GM10266 (cell line): Measurements from ENCODE around the gene DLGAP3.

Experiments used
- DNase-seq: peaks from one replicate; pipeline ENCODE4 v3.0.0; 2012; ENCODE audit errors: extremely low spot score
- TF ChIP-seq, protein P1 (sequence below): IDR thresholded peaks from 2 replicates; pipeline ENCODE4 v1.5.1; 2012; ENCODE audit warnings: mild to moderate bottlenecking, low read depth; ENCODE audit not compliant: control insufficient read depth, insufficient read depth; ENCODE audit errors: missing control alignments

Gene DLGAP3

DNA sequence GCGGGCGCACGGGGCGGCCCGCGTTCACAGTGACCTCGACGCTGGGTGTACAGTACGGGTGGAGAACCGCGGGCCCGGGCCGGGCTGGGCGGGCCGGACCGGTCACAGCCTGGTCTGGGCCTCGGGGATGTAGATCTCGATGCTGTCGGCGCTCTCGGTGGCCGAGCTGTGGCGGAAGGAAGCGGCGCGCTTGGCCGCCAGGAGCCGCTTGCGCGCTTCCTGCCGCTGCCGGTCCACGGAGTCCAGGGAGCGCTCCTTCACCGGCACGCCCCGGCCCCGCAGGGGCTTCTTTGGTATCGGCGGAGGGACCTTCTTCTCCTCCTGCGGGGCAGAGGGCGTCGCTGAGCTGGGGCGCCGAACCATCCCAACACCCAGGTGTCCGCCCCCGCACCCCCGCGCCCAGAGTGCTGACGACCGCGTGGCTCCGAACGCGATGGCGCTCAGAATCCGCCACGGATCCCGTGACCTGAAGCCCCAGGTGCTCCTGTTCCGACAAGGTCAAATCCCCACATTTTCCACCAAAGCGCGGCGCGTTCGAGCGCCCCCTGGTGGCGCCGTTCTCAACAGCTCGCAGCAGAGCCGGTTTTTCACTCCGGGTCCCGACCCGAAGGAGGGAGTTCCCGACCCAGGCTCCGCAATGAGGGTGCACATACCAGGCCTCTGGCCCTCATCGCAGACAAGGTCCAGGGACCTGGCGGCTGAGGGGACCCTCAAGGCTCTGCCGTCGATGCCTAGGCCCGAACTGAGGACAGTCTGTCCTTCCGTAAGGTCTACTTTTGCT is 63.3 kb downstream of the DLGAP3 start:
- DNase-seq = peak; percentile 93
- TF ChIP-seq, protein P1, sequence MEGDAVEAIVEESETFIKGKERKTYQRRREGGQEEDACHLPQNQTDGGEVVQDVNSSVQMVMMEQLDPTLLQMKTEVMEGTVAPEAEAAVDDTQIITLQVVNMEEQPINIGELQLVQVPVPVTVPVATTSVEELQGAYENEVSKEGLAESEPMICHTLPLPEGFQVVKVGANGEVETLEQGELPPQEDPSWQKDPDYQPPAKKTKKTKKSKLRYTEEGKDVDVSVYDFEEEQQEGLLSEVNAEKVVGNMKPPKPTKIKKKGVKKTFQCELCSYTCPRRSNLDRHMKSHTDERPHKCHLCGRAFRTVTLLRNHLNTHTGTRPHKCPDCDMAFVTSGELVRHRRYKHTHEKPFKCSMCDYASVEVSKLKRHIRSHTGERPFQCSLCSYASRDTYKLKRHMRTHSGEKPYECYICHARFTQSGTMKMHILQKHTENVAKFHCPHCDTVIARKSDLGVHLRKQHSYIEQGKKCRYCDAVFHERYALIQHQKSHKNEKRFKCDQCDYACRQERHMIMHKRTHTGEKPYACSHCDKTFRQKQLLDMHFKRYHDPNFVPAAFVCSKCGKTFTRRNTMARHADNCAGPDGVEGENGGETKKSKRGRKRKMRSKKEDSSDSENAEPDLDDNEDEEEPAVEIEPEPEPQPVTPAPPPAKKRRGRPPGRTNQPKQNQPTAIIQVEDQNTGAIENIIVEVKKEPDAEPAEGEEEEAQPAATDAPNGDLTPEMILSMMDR = peak; percentile 93

DNA sequence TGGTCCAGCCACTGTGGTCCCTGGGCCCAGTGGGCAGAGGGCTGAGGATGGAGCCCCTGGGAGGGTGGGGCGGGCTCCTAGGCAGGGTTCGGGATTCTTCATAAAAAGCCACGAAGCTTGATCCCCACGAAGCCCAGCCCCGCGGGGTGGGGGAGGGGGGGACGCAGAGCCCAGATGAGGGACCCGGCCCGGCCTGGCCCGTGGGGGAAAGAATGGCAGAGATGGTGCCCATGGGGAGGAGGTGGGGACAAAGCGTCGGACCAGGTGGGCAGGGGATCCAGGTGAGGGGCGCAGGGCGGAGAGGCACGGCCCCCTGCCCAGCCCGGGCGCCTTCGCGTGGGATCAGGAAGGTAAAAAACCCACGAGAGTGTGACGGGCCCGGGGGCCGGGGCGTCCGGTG is 63.9 kb downstream of the DLGAP3 start:
- TF ChIP-seq, protein P1 = no peak
- DNase-seq = no peak

DNA sequence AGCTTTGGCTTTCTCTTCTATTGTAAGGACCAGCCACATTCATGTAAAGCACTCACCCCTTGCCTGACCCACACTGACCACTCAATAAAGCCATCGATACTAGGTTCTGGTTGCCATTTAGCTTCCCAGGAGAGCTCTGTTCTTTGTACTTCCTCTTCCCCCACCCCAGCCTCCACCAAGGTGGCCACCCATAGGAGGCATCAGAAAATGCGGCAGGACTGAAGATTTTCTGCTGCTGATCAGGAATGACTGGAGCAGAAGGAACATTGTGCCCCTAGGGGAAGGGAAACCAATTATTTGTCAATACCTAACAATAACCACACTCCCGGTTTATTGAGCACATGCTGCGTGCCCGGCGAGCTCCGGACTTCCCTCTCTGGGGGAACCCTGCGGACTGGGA is 64.7 kb downstream of the DLGAP3 start:
- TF ChIP-seq, protein P1 = no peak
- no peak for DNase-seq

DNA sequence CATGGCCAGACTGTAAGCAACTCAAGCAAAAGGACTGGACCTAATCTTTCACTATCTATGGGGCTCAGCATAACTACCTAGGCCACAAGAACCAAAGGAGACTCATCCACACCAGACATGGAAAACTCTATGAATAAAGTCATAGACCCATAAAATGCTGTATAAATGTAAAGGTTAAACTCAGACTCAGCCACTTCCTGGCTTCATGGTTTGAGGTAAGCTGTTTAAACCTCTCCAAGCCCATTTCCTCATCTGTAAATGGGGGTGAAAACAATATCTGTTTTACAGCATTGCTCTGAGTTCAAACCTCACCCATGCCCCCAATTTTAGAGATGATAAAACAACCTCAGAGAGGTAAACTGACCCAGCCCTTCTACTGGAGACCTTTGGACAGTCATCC is 65.9 kb downstream of the DLGAP3 start:
- TF ChIP-seq, protein P1 = no peak
- no peak for DNase-seq

DNA sequence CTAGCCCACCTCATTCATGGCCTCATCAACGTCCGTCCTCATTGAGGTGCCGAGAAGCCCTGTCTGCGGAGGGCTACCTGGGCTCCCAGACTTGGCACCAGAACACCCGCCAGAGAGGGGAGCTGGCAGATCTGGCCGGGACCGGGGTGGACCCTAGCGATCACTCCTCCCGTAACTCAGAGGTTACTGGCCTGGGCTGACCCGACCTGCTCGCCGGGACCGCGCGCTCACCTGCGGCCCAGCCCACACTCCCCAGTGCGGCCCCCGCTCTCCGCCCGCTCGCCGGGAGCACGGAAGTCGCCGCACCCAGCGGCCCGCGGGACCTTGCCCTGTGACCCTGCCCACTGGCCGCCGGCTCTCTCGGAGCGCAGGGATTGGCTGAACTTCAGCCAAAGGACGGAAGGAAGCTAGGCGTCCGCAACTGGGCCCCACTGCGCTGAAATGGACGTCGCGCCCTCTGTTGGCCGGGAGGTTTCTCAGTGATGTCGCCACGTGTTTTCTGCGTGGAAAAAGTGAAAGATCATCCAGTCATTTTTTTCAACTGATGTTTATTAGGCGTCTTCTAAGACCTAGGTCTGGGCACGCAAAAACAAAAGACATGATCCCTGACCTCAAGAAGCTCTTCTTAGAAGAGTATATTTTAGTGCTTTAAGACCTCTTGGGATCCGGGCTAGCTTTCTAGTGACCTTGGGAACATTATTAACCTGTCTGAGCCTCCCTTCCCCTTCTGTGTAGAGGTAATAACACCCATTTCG is 69.8 kb downstream of the DLGAP3 start, which contains the start of gene SMIM12:
Gene SMIM12 (minus strand): TSS at position 304 of the 755 bp plus-strand sequence. CDS start 3,772 bp downstream, outside the sequence.
- TF ChIP-seq, protein P1 = peak; percentile 92
- DNase-seq = peak; percentile 96

DNA sequence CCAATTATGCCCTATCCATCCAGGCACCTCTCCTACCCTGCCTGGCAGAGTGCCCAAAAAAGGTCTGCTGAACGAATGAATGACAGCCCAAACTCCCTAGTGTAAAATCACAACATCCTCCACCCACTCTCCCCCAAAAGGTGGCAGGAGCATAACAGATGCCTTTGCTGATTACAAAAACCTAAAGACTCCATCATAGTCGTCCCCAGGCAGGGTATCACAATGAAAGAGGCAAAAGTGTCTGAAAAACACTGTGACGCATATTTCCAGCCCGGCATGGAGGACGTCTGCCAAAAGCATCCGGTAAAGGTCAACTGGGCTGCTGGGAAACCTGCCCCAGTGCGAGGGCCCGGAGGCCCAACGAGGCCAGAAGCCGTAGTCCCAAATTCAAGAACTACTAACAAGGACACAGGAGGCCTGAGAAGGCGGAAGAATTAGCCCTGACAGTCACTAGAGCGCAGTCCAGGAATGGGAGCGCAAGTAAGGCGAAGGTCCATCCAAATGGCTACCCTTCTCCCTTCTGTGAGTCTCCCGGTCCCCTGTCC is 70.5 kb downstream of the DLGAP3 start:
- TF ChIP-seq, protein P1 = no peak
- peak; percentile 26 for DNase-seq
